Measurements from ENCODE around the gene A4GALT.
A peak's percentile ranks its signal among the peaks of the same experiment; 100 is the strongest.
"Not testable (repeated sequence)": the region's sequence is repeated elsewhere in the genome, so short reads cannot be mapped to it uniquely, and the experiment has no call there.

A4GALT gene

DNA sequence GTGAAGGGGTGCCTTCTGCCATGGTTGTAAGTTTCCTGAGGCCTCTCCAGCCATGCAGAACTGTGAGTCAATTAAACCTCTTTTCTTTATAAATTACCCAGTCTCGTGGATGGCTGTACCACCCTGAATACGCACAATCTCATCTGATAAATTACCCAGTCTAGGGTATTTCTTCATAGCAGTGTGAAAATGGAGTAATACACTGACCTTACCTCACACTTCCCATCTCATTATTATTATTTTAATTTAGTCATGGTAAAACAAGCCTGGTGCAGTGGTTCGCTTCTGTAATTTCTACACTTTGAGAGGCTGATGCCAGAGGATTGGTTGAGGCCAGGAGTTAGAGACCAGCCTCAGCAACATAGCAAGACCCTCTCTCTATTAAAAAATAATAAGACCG, 41.0 kb downstream of the A4GALT start:
- DNase-seq: no peak

DNA sequence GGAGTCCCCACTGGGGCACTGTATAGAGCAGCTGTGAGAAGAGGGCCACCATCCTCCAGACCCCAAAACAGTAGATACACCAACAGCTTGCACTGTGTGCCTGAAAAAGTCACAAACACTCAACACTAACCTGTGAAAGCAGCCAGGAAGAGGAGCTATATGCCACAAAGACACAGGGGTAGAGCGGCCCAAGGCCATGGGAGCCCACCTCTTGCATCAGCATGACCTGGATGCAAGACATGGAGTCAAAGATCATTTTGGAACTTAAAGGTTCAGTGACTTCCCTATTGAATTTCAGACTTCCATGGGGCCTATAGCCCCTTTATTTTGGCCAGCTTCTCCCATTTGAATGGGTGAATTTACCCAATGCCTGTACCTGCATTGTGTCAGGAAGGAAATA, 41.8 kb downstream of the A4GALT start:
- no peak for DNase-seq

DNA sequence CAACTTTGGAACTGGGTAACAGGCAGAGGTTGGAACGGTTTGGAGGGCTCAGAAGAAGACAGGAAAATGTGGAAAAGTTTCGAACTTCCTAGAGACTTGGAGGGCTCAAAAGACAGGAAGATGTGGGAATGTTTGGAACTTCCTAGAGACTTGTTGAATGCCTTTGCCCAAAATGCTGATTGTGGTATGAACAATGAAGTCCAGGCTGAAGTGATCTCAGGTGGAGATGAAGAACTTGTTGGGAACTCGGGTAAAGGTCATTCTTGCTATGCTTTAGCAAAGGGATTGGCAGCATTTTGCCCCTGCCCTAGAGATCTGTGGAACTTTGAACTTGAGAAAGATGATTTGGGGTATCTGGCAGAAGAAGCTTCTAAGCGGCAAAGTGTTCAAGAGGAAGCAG, 42.7 kb downstream of the A4GALT start:
- DNase-seq: not testable (repeated sequence)

DNA sequence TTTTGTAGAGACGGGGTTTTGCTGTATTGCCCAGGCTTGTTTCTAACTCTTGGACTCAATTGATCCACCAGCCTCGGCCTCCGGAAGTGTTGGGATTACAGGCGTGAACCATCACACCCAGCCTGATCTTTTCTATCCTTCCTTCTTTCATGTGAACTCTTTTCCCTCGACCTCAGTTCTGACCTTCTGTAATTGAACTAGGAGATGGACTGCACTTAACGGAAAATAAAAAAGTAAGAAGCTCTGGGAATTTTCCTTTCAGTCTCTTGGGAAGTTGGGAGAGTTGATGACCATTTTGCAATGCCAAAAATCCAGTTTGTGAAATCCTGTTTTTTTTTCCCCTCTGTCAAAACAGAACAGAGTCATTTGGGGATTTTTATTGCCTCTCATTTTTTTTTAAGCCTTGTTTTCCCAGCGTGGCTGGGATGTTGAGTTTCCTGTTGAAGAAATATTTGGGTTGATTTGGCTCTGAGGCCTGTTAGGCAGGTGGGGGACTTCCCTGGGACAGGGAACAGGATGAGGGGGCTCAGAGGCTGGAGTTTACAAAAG, 44.5 kb downstream of the A4GALT start:
- DNase-seq: no peak

DNA sequence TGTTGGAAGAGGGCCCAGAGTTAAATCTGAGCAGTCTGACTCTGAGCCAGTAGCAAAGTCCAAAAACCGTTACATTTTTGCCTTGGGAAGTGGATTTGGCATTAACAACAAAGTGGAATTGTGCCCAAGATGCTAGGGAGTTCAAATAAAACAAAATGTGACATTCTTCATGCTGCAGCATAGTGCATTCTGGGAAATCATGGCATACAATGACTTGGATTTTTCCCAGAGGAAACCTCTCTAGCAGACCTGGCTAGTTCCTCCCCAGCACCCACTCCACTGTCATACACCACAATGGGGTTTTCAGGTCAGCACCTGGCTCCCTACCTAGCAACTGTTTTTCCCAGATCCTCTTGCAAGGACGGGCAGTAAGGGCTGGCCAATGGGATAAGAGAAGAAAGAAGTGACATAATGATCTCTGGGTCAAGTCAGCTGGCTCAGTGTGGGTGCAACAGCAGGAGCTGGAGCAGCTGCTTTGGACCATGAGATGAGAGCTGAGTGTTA, 46.7 kb downstream of the A4GALT start:
- peak; percentile 66 for DNase-seq

DNA sequence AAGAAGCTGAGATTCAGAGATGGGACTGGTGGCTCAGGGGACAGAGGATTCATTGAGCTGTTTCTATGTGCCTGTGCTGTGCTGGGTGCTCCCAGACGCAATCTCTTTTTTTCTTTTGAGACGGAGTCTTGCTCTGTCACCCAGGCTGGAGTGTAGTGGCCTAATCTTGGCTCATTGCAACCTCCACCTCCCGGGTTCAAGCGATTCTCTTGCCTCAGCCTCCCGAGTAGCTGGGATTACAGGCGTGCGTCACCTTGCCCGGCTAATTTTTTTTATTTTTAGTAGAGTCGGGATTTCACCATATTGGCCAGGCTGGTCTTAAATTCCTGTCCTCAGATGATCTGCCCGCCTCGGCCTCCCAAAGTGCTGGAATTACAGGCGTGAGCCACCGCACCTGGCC, 47.6 kb downstream of the A4GALT start:
- not testable (repeated sequence) for DNase-seq

DNA sequence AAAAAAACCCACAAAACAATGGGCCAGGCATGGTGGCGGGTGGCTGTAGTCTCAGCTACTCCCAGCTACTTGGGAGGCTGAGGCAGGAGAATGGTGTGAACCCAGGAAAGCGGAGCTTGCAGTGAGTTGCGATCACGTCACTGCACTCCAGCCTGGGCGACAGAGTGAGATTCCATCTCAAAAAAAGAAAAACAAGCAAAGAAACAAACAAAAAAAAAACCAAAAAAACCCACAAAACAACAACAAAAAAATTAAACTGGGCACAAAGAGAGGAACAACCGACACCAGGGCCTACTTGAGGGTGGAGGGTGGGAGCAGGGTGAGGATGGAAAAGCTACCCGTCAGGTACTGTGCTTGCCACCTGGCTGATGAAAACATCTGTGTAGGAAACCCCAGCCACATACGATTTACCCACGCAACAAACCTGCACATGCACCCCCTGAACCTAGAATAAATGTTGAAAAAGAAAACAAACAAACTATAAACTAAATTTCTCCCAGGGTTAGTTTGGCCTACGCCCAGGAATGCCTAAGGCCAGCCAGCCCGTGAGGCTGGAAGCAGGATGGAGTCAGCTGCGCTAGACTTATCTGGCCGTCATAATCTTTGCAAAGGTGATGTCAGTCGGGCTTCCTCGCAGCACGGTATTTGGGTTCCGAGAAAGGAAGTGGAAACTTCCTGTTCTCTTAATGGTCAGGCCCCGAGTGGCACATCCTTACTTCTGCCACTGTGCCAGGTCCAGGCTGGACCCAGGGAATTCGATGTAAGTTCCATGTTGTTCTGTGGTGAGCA, 49.6 kb downstream of the A4GALT start:
- DNase-seq: no peak

DNA sequence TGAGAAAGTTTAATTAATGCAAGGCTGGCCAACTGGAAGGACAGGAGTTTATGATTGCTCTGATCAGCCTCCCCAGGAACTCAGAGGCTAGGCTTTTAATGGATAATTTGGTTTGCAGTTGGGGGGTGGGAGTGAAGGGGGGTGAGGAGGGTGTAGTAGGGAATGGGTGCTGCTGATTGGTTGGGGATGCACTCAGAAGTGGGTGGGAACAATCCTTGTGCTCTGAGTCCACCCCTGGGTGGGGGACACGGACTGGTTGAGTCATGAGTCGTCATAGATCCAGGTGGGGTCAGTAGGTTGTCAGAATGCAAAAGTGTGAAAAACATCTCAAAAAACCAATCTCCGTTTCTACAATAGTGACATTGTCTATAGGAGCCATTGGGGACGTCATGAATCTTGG, 50.6 kb downstream of the A4GALT start:
- DNase-seq: no peak

DNA sequence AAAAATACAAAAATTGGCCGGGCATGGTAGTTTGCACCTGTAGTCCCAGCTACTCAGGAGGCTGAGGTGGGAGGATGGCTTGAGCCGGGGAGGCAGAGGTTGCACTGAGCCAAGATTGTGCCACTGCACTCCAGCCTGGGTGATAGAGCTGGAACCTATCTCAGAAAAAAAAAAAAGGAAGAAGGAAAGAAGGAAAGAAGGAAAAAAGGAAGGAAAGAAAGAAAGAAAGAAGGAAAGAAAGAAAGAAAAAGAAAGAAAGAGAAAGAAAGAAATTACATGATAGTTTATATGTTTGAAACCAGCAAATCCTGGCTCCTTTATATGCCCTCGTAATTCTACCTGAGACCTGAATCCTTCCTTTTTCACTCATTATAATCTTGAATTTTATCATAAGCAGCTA, 54.3 kb downstream of the A4GALT start:
- not testable (repeated sequence) for DNase-seq

DNA sequence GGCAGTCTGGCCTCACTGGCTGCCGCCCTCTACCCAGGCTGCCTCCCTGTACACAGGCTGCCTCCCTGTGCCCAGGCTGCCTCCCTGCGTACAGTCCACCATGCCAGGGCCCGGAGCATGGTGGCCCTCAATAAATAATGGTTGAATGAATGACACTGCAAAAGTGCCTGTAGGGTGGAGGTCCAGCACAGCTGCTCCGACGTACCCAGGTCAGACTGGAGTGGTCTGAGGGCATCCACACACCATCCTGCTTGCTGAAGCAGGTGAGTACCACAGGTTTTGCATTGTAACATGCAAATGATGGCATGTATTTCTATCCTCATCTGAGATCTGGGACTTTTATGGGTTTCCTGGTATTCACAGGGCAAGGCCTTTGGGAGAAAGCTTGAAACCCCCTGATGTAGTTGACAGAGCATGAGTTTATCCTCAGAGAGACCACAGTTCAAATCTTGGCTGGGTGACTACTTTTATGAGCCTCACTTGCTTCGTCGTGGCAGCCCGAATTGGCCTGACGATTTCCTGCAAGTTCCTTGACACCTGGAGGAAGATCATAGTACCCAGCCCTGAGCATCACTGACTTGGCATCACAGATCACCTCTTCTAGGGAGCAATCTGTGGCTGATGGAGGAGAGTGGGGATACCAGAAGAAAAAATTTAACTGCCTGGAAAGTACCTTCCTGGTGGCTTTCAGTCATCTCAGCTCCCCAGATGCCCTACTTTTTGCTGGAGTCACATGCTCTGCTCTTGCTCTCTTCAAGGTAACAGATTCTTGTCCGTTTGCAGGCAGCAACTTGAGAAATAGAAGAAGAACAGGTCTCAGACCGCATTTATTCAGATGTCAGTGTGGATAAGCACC, 55.5 kb downstream of the A4GALT start:
- DNase-seq: no peak

DNA sequence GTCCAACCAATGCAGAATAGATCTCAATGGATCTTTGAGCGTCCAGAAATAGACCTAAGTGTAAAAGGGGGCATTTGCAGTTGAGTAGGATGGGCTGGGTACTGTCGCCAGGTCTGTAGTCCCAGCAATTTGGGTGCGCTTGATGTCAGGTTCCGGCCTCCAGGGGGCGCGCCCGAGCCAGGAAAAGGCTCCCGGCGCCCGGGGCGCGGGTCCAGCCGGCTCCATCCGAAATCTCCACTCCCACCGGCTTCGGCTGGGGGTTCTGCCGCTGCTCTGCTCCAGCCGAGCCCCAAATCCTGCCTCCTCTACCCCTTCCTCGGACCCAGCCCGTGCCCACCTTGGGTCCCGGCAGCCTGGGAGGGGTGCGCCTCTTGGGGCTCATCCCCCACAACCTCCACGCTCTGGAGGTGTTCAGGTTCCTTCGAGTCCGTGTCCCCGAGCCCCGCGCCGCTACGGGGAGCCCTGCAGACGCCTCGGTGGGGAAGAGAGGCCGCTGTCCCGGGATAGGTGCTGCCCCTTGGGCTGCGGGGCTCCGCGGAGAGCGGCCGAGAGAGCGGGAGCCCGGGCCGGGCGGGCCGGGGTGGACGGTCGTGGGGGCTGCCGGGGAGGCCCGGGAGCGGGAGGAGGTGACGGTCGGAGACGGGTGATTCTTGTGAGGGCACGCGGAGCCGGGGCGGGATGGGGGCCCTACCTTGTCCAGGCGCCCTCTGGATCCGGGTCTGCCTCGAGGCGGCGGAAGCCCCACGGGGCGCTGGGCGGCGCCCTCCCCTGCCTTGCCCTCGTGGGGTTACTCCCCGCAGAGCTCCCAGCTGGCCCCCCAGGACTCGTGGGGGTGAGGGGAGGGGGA, 58.5 kb downstream of the A4GALT start:
- DNase-seq: peak; percentile 10

DNA sequence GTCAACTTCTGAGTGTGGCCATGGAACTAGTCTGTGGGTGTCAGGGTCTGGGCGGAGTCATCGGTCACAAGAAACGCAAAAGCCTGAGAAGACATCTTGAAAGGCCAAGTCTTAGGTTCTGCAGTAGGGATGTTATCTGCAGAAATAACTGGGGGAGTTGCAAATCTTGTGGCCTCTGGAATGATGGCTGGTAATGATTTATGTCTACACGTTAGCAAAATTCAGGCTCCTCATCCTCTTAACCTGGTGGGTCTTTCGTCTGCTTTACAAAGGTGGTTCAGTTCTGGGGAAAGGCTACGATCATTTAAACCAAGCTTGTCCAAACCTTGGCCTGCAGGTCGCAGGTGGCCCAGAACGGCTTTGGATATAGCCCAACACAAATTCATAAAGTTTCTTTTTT, 64.1 kb downstream of the A4GALT start:
- no peak for DNase-seq

DNA sequence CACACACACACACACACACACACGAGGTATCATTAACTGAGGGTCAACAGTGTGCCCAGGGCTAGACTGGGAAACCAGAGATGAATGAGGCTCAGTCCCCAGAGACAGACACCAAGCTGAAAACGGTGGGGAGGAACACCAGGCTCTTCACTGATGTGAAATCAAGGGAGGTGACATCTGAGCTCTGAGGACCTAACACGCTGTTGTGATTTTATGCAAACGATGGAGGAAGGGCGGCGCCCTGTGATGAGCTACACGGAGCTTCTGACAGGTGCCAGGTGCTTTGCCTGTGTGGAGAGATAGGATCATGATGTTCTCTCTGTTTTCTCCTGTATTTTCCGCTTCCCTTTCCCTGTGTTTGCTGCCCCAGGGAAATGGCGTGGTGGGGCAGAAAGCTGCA, 65.0 kb downstream of the A4GALT start:
- no peak for DNase-seq

DNA sequence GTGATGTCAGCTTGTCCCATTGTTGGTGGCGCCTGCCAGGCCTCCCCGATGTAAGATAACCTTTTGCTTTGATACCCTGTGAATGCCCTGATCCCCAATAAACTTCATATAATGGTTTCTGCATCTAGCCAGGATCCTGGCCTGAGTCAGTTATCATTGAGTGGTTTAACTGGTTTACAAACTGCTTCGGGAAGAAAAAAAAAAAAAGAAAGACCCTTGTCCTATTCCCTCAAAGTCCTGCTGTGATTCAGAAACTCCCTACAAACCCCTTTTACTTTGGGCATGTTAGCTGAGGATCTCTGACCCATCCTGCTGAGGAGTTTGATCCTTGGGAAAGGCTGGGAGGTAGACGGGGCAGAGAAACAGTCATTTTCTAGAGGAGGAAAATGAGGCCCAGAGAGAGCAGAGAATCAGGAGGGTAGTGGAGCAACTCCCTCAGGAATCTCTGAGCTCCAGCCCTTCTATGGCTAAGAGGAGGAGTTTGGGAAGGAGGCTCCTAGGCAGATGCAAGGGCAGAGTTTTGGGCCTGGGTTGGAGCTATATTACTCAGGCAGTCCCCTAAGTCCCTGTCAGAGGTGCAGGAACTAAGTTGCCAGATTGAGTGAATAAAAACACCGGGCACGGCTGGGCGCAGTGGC, 66.1 kb downstream of the A4GALT start:
- no peak for DNase-seq

DNA sequence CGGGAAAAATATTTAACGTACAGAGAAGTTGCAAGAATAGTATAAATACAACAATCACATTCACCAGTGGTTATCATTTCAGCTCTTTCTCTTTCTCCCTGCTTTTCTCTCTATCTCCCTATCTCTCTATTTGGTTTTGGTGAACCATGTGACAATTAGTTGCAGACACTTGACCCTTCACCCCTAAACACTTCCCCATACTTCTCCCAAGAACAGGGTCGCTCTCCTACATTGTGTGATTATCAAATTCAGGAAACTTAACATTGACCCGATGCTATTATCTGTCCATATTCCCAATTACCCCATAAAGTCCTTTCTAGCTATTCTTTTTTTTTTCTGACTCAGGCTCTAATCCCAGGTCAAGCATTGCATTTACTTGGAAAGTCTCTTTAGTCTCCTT, 66.7 kb downstream of the A4GALT start:
- DNase-seq: no peak

DNA sequence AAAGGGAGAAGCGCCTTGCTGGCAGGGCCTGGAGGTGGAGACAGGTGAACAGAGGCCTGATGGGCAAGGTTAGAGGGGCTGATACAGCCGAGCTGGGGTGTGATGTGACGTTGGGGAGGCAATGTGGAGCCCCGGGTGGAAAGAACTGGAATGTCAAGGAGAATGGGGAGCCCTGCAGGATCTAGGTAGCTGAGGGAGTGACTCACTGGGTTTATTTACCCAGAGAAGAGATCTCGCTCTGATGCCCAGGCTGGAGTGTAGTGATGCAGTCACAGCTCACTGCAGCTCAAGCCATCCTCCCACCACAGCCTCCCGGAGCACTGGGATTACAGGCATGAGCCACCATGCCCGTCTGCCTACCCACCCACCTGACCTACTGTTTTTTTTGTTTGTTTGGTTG, 69.5 kb downstream of the A4GALT start:
- no peak for DNase-seq

DNA sequence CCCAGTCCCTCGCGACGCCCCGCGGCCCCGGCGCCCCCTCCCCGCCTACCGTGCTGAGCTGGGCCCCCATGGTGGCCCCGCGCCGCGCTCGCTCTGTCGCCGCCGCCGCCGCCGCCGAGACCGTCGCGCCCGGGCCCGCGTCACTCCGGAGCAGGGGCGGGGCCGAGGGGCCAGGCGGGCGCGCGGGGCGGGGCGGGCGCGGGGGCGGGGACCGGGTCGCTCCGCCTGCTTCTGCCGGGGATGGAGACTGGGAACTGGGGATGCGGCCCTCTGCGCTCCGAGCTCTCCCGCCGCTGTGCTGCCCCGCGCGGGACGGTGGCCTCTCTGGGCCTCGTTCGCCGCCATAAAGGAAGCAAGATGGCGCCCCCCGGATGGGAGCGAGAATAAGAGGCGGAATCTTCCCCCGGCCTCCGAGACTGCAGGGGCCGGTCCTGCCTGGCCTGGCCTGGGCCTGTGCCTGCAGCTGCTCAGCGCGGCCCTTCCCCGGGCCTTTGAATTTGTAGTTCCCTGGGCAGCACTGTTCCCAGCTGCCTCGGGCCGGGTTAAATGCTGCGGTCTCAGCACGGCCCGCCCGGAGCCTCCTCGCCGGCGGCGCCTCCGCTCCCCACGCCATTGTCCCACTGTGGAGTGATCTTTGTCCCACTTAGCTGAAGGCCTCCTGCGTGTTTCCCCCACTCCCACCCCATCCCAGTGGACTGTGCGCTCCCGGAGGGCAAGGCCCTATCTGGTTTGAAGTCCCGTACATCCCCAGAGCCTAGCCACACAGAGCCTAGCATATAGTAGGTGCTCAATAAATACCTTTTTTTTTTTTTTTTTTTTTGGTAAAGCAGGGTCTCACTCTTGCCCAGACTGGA, 71.2 kb downstream of the A4GALT start, which contains the start of gene CYB5R3:
Gene CYB5R3, minus strand, starts transcription at position 147 of the 854 bp plus-strand sequence. Its CDS starts 77 bp downstream, at position 70.
- peak; percentile 52 for DNase-seq

DNA sequence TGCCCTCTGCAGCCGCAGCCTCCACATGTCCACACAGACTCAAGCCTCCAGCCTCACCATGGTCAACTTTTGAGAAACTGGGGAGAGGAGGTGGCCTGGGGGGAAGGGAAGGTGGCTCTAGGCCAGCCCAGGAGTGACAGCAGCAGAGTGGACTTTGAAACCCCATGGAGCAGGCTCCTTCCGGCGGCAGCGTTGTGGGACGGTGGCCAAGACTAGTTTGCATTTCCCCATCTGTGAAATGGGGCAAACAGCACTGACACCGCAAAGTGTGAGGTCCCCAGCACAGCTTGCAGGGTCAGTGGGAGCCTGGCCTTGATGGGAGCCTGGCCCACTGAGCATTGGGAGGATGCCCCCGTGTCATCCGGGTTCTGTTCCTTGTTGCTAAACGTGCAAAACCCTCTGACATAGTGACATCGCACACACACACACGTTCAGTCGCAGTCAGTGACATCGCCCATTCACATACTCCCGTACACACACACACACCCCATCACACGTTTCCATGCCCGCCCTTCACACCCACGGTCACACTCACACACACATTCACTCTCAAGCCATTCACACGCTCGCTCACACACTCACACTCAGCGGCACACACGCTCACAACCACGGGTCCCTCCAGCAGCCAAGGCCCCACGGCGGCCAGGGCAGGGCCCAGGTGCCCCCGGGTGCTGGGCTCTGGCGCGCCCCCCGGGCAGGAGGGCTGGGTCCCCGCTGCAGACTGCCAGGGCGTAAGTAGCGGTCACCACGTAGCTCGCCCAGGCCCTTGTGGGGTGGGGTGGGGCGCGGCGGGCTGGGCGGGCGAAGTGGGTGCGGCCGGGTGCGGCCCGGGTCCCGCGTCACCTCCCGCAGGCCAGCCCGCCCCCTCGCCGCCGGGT, 72.1 kb downstream of the A4GALT start:
- DNase-seq: no peak

DNA sequence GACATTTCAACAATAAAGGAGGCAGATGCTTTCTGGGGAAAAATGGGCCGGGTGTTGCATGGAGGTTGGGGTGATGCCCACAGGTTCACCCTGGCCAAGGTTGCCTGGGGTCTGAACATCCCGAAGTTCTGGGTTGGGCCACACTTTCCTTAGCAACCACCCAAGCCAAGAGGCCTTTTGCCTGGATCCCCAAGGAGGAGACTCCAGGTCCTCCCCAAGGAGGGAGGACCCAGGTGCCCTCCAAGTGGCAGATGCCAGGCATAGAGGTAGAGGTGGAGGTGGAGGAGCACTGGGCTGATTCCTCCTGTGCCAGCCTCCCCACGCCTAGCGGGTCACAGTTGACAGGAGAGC, 72.7 kb downstream of the A4GALT start:
- no peak for DNase-seq

Data from NCI-H446 treated with DMSO at 0.1 percent for 48 hours (cell line).